Ovary (tissue), 9 donors: ENCODE data around the gene AHRR. TPM values are rescaled to one million over a fixed set of nuclear protein-coding genes. Genes with fewer than 3 reads are reported as not detected.
A peak's percentile ranks its signal among the peaks of the same experiment; 100 is the strongest.

Source experiments
- DNase-seq, 5 donors: peaks; one replicate each; pipeline ENCODE4 v3.0.0-alpha.2; 2019 to 2020
- H3K27ac ChIP-seq, 2 donors: fragments of 200-600 bp; one replicate each; pipeline versions ENCODE4 v1.5.1 to v1.8.0; 2019 to 2022
- H3K27me3 ChIP-seq: fragments of 200-600 bp; one replicate; pipeline ENCODE4 v1.8.0; 2022
- H3K36me3 ChIP-seq: fragments of 200-600 bp; sonication (generic); one replicate; pipeline ENCODE4 v1.5.1; 2019
- H3K4me1 ChIP-seq: one replicate; pipeline ENCODE4 v1.8.1; 2013; ENCODE audit warnings: mild to moderate bottlenecking, moderate library complexity; ENCODE audit not compliant: insufficient read depth
- H3K4me3 ChIP-seq: fragments of 200-600 bp; sonication (generic); one replicate; pipeline ENCODE4 v1.5.1; 2017
- H3K9me3 ChIP-seq, 2 donors: fragments of 200-600 bp in 1 of 2; sonication (generic) in 1 of 2; one replicate each; pipeline versions ENCODE4 v1.5.1 to v1.8.1; 2013 to 2019; ENCODE audit warnings: mild to moderate bottlenecking in 1 of 2, moderate library complexity in 1 of 2
- EP300 ChIP-seq: sonication (generic); formaldehyde crosslinking; IDR thresholded peaks from one replicate; pipeline ENCODE4 v1.6.1; 2017; ENCODE audit warnings: antibody characterized with exemption
- POLR2A ChIP-seq: fragments of 450-650 bp; IDR thresholded peaks from one replicate; pipeline ENCODE4 v1.6.1; 2017; ENCODE audit warnings: antibody characterized with exemption, mild to moderate bottlenecking, moderate library complexity
- WGBS, 3 donors: extraction: QIAGEN DNeasy Blood & Tissue Kit in 1 of 3; methylation state at CpG; one replicate each; pipeline versions ENCODE4 v1.1.5 to v1.1.7; 2013 to 2017; 5-methylcytosine and 5-hydroxymethylcytosine counted together
- intact Hi-C, 4 donors: fragments of 100-400 bp; cut with DNase I; formaldehyde crosslinking; loops; one replicate each; pipeline versions ENCODE4 v1.11.0 to v1.15.1; 2022 to 2023
- polyA plus RNA-seq, 2 donors: library from polyadenylated mRNA; stranded (reverse); fragments of 200-250 nt in 1 of 2; fragments of 350-450 nt in 1 of 2; fragmentation: Illumina TruSeq in 1 of 2; extraction: RNeasy Lipid Tissue Mini Kit (QIAGEN cat#74804) in 1 of 2; gene quantifications; one replicate each; pipeline ENCODE4 v1.2.3, GENCODE V29; 2013 to 2014
- total RNA-seq, 7 donors: library from RNA; depleted of rRNA in 2 of 7; stranded (reverse); fragments of >200 nt in 2 of 7; fragmentation: NEBNext Ultra II Directional in 3 of 7; extraction: Animal tissue kit (Norgen Biotek cat#: 25700) in 3 of 7; gene quantifications; one replicate each; pipeline versions ENCODE4 v1.1.0 to v1.2.4, GENCODE V29; 2016 to 2023
- TF ChIP-seq, protein P1 (sequence below), 3 donors: fragments of 450-650 bp in 2 of 3; fragments of 200-600 bp in 1 of 3; IDR thresholded peaks; one replicate each; pipeline versions ENCODE4 v1.5.1 to v1.8.0; 2016 to 2022; ENCODE audit warnings: antibody characterized with exemption in 3 of 3, mild to moderate bottlenecking in 1 of 3
- donor health status: DM: no; HTN: no; CAD: no; lungs with moderate emphysema.
- donor health status: DM: no; HTN: no; CAD: no.
- donor health status: Bipolar disorder and iron deficiency.
- donor health status: DM: yes; HTN: yes; CAD: no.
- donor health status: DM: no; HTN: no; CAD: no.
- donor health status: DM: yes; HTN: yes; CAD: no.

AHRR gene
- total and polyA plus RNA-seq, 9 donors = 0.72 to 14.9 (median 2.0) TPM

- Histone ChIP-seq H3K4me3 (no peak overlapping the region), H3K4me1 (peaks cover 12% of the 10 kb centered on the region), H3K27me3 (no peaks in the 10 kb centered on the region), H3K27ac (no peak overlapping the region), H3K36me3 (no peaks in the 10 kb centered on the region), H3K9me3 (no peaks in the 10 kb centered on the region)
- TF ChIP-seq, protein P1, sequence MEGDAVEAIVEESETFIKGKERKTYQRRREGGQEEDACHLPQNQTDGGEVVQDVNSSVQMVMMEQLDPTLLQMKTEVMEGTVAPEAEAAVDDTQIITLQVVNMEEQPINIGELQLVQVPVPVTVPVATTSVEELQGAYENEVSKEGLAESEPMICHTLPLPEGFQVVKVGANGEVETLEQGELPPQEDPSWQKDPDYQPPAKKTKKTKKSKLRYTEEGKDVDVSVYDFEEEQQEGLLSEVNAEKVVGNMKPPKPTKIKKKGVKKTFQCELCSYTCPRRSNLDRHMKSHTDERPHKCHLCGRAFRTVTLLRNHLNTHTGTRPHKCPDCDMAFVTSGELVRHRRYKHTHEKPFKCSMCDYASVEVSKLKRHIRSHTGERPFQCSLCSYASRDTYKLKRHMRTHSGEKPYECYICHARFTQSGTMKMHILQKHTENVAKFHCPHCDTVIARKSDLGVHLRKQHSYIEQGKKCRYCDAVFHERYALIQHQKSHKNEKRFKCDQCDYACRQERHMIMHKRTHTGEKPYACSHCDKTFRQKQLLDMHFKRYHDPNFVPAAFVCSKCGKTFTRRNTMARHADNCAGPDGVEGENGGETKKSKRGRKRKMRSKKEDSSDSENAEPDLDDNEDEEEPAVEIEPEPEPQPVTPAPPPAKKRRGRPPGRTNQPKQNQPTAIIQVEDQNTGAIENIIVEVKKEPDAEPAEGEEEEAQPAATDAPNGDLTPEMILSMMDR (IDR thresholded peaks at IDR 0.05) = no peak
- TF ChIP-seq EP300 (no peak), POLR2A (no peak)
- 97% methylated on average over 10 of the region's 10 CpGs for WGBS, 3 donors
- intact Hi-C loops = no loop called here
- peak in 1 of 5 donors; percentile 8 for DNase-seq
Observed at GRCh38 chr5:377326-377981, 55.9 kb downstream of the AHRR start.

DNA sequence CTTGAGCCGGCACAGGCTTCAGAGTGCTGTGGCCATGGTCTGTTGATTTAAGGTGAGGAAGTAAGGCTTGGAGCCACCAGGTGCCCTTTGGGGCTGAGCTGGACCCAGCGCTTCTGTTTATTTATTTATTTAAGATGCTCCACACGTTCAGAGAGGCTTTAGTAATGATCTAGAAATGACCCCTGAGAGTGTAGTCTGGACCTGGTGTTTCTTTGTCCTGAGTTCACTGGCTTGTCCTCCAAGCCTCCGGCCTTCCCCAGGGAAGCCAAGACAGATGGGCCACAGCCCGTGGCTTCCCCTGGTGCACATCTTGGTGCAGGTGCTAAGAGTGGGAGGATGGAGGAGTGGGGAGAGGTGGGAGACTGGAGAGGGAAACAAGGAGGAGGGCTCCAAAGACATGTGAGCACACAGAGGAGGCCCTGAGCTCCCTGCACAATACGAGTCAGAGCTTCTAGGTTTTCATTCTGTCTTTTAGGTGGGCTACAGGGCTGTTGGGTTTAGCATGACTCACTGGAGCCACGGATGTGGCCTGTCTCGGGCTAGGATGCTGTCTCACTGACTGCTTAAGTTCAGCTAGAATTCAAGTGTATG lies 56.9 kb downstream of the AHRR start:
- 80 to 85% (median 82%) methylated on average over 8 of the region's 8 CpGs for WGBS, 3 donors
- TF ChIP-seq POLR2A (no peak), EP300 (no peak)
- TF ChIP-seq, protein P1 (IDR thresholded peaks at IDR 0.05) = no peak

DNA sequence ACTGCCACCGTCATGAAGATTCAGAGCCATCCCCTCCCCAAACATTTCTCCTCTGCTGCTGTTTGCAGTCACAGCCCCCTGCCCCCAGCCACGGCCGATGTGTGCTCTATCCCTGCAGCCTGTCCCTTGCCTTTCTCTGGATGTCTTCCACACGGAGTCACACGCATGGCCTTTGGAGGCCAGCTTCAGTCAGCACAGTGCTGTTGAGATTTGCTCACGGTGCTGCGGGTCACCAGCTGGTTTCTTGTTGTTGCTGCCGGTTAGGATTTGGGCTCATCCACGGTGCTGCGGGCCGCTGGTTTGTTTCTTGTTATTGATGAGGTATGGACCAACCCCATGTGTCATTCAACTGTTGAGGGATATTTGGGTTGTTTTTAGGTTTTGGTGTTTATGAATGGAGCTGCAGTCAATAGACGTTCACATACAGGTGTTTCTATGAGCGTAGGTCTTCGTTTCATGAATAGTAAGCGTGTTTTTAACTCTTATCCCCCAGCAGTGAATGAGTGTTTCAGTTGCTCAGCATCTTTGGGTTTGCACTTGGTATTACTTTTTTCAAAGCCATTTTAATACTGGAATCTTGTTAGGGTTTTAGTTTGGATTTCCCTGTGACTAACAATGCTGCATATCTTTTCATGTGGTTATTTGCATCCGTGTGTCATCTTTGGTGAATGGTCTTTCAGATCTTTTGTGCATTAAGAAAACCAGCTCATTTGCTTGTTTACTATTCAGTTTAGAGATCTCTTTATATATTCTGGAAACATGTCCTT lies 57.6 kb downstream of the AHRR start:
- Histone ChIP-seq H3K27me3 (no peaks in the 10 kb centered on the region), H3K9me3 (no peaks in the 10 kb centered on the region), H3K36me3 (no peaks in the 10 kb centered on the region), H3K4me1 (peaks cover 4% of the 10 kb centered on the region), H3K4me3 (no peak overlapping the region), H3K27ac (no peak overlapping the region)
- no peak for DNase-seq
- TF ChIP-seq EP300 (no peak), POLR2A (no peak)
- 92 to 94% (median 92%) methylated on average over 16 of the region's 16 CpGs for WGBS, 3 donors
- intact Hi-C loops = no loop called here

More for the DNA sequence above, 56.9 kb downstream of the AHRR start:
- H3K27ac ChIP-seq = no peak overlapping the region
- H3K36me3 ChIP-seq = no peaks in the 10 kb centered on the region
- no peak for DNase-seq
- H3K27me3 ChIP-seq = no peaks in the 10 kb centered on the region
- no peaks in the 10 kb centered on the region for H3K9me3 ChIP-seq
- intact Hi-C loops = no loop called here
- no peak overlapping the region for H3K4me3 ChIP-seq
- H3K4me1 ChIP-seq = peaks cover 8% of the 10 kb centered on the region

DNA sequence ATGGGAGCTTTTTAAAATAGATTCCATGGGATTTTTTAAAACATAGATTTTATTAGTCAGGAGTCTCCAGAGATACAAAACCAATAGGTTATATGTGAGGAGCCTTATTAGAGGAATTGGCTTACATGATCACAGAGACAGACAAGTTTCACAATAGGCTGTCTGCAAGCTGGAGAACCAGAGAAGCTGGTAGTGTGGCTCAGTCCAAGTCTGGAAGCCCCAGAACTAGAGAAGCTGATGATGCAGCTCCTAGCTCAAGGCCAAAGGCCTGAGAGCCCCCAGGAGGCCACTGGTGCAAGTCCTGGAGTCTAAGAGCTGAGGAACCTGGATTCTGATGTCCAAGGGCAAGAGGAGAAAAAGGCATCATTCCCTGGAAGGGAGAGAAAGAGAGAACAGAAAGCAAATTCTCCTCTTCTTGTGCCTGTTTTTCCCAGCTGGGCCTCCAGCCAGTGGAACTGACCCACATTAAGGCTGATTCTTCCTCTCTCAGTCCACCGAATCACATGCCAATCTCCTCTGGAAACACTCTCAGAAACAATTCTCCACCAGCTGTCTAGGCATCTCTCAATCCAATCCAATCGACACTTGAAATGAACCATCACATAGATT lies 59.3 kb downstream of the AHRR start:
- Histone ChIP-seq H3K4me1 (no peaks in the 10 kb centered on the region), H3K9me3 (no peaks in the 10 kb centered on the region), H3K27ac (no peak overlapping the region), H3K27me3 (no peaks in the 10 kb centered on the region), H3K36me3 (no peaks in the 10 kb centered on the region), H3K4me3 (no peak overlapping the region)
- intact Hi-C loops = no loop called here
- peak in 1 of 5 donors; percentile 2 for DNase-seq
- 92 to 94% (median 93%) methylated on average over 2 of the region's 2 CpGs for WGBS, 3 donors
- TF ChIP-seq POLR2A (no peak), EP300 (no peak)
- TF ChIP-seq, protein P1 (IDR thresholded peaks at IDR 0.05) = no peak
